GM12878 (cell line): ENCODE measurements around the gene HCFC1. TPM values are rescaled to one million over a fixed set of nuclear protein-coding genes. Genes with fewer than 3 reads are reported as not detected.

Experiments
- ATAC-seq: fragments of 200-7000 bp; cut with Tn5 transposase; 3 replicates; pipeline ENCODE4 v1.9.1; 2020; ENCODE audit warnings: mild to moderate bottlenecking, moderate library complexity
- BruUV-seq: library from RNA; stranded (reverse); fragments of 400-500 nt; replicated peaks from 2 replicates; lab custom pipeline; 2021; lab: Mats Ljungman, UMichigan
- CTCF ChIA-PET: fragments of 300-600 bp; sonication (Branson Sonifier 250); formaldehyde crosslinking; extraction: SDS; loops from one replicate; lab custom pipeline; 2021; ENCODE audit warnings: inconsistent platforms; lab: Yijun Ruan, JAX
- POLR2A ChIA-PET: fragments of 350-600 bp; formaldehyde crosslinking; extraction: SDS; loops from one replicate; lab custom pipeline; 2021; ENCODE audit warnings: inconsistent platforms; lab: Charles Lee
- RAD21 ChIA-PET: fragments of 300-600 bp; sonication (Branson Sonifier 250); formaldehyde crosslinking; loops from one replicate; lab custom pipeline; 2023; ENCODE audit warnings: antibody characterized with exemption; ENCODE audit not compliant: unreplicated experiment; lab: Charles Lee
- SMC1A ChIA-PET: fragments of 300-600 bp; sonication (Branson Sonifier 250); formaldehyde crosslinking; loops from one replicate; lab custom pipeline; 2023; ENCODE audit not compliant: unreplicated experiment, uncharacterized antibody; lab: Charles Lee
- DNase-seq: peaks from one replicate; pipeline ENCODE4 v3.0.0-alpha.2; 2011; ENCODE audit warnings: low read depth, low spot score
- FAIRE-seq: peaks from 3 replicates; lab custom pipeline; 2011; peaks lifted over from hg19 to GRCh38; lab: Jason Lieb, UNC
- H2AFZ ChIP-seq: 2 replicates; pipeline ENCODE4 v1.6.0; 2011; ENCODE audit warnings: low read depth, low read length, control low read depth; ENCODE audit not compliant: control insufficient read depth
- H3K27ac ChIP-seq: 2 replicates; pipeline ENCODE4 v1.5.1; 2011; ENCODE audit warnings: control low read depth; ENCODE audit not compliant: control insufficient read depth, insufficient read depth
- H3K27me3 ChIP-seq, 2 experiments: replicated peaks in 1 of 2; 2 replicates each; pipeline versions ENCODE4 v1.6.0 to v1.6.1; 2011; ENCODE audit warnings: low read length in 1 of 2; ENCODE audit not compliant: control insufficient read depth in 2 of 2, insufficient read depth in 2 of 2
- H3K36me3 ChIP-seq, 2 experiments: 2 replicates each; pipeline ENCODE4 v1.5.1; 2011; ENCODE audit warnings: low read length in 1 of 2; ENCODE audit not compliant: control insufficient read depth in 2 of 2, insufficient read depth in 2 of 2
- H3K4me1 ChIP-seq: 2 replicates; pipeline ENCODE4 v1.6.1; 2011; ENCODE audit warnings: mild to moderate bottlenecking, low read length, moderate library complexity, mixed read lengths; ENCODE audit not compliant: control insufficient read depth, insufficient read depth
- H3K4me2 ChIP-seq: 2 replicates; pipeline ENCODE4 v1.6.0; 2011; ENCODE audit warnings: control low read depth; ENCODE audit not compliant: control insufficient read depth, insufficient read depth
- H3K4me3 ChIP-seq: fragments of 200-600 bp; sonication (generic); 2 replicates; pipeline ENCODE4 v1.5.1; 2016
- H3K79me2 ChIP-seq: 2 replicates; pipeline ENCODE4 v1.6.0; 2011; ENCODE audit warnings: low read length; ENCODE audit not compliant: control insufficient read depth, insufficient read depth
- H3K9ac ChIP-seq: 2 replicates; pipeline ENCODE4 v1.8.0; 2011; ENCODE audit warnings: low read length, control low read depth, mixed read lengths; ENCODE audit not compliant: control insufficient read depth, insufficient read depth
- H3K9me3 ChIP-seq: replicated peaks from 3 replicates; pipeline ENCODE4 v1.5.1; 2011; ENCODE audit warnings: mild to moderate bottlenecking, low read length; ENCODE audit not compliant: control insufficient read depth, insufficient read depth
- H4K20me1 ChIP-seq: 2 replicates; pipeline ENCODE4 v1.6.0; 2011; ENCODE audit not compliant: control insufficient read depth, insufficient read depth
- JUND ChIP-seq: IDR thresholded peaks from 2 replicates; pipeline ENCODE4 v1.6.1; 2012; ENCODE audit warnings: low read depth, mild to moderate bottlenecking, low read length, improper control_type of control experiment, moderate library complexity
- PML ChIP-seq: IDR thresholded peaks from 2 replicates; pipeline ENCODE4 v1.6.1; 2012; ENCODE audit warnings: low read length, inconsistent platforms
- RELA ChIP-seq: fragments of 450-650 bp; IDR thresholded peaks from 2 replicates; pipeline ENCODE4 v1.8.0; 2014; ENCODE audit warnings: borderline replicate concordance; ENCODE audit not compliant: partially characterized antibody
- RUNX3 ChIP-seq: IDR thresholded peaks from 2 replicates; pipeline ENCODE4 v1.6.1; 2012; ENCODE audit warnings: low read length, inconsistent platforms
- STAT1 ChIP-seq: fragments of 450-650 bp; conservative IDR thresholded peaks from 2 replicates; pipeline ENCODE4 v1.6.1; 2014; ENCODE audit warnings: antibody characterized with exemption, mild to moderate bottlenecking
- ZBED1 ChIP-seq: IDR thresholded peaks from 2 replicates; pipeline ENCODE4 v1.6.1; 2016; ENCODE audit warnings: borderline replicate concordance
- WGBS: methylation state at CpG from one replicate; pipeline ENCODE4 v1.1.6; 2016; ENCODE audit warnings: low lambda C conversion rate; ENCODE audit not compliant: insufficient replicate concordance, insufficient coverage; ENCODE audit errors: missing lambda C conversion rate; 5-methylcytosine and 5-hydroxymethylcytosine counted together
- in situ Hi-C: fragments of 300-500 bp; cut with MboI; formaldehyde crosslinking; loops from 9 replicates; pipeline ENCODE4 v1.14.3; 2018; ENCODE audit warnings: mixed read lengths
- intact Hi-C: fragments of 100-400 bp; cut with micrococcal nuclease; formaldehyde crosslinking; loops from one replicate; pipeline ENCODE4 v1.14.2; 2022; ENCODE audit not compliant: unreplicated experiment
- polyA plus RNA-seq, 11 experiments: library from polyadenylated mRNA; depleted of rRNA in 4 of 11; unstranded in 6 of 11; stranded (reverse) in 5 of 11; fragments of >200 nt; fragmentation: Nextera tagmentation in 4 of 11; fragmentation: Illumina TruSeq in 1 of 11; extraction: Ambion mirVana in 4 of 11; extraction: Trizol in 1 of 11; gene quantifications; 1 replicate in 1 of 11; 2 replicates in 10 of 11; pipeline versions ENCODE4 v1.2.1 to v1.2.3, GENCODE V29; 2011 to 2016; ENCODE audit warnings: inconsistent platforms in 2 of 11, missing spikeins in 2 of 11, low read depth in 1 of 11
- total RNA-seq, 4 experiments: library from RNA; depleted of rRNA in 3 of 4; stranded (reverse); fragments of >200 nt in 3 of 4; fragmentation: Illumina TruSeq in 1 of 4; extraction: Trizol in 1 of 4; gene quantifications; 2 replicates each; pipeline versions ENCODE4 v1.2.1 to v1.2.3, GENCODE V29; 2013 to 2021
- TF ChIP-seq, protein P1 (sequence below): IDR thresholded peaks from 2 replicates; pipeline ENCODE4 v1.6.1; 2012; ENCODE audit warnings: low read length, inconsistent platforms

The HCFC1 gene
- total and polyA plus RNA-seq, 10 of the 15 experiments (the other 5 are each of a cell fraction or from before 2014, with no cell fraction given): 3.9 to 92.7 (median 23.5) TPM

DNA sequence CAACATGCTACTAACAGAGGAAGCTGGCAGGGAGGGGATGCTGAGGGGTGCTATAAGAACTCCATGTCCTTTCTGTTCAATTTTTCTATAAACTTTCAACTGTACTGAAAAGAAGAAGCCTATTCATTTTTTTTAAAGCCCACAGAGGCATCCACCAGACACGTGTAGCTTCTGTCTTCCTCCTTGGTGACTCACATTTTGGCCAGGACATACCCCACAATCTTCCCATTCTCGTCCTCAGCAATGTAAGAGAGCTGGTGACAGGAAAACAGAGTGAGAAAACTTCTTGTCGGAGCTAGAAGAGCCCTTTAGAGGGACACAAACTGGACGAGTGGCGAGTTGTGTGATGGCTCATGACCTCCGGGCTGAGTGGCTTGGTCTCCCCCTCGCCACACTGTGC, 37.9 kb downstream of the HCFC1 start:
- Histone ChIP-seq H3K27ac (no peak overlapping the region), H3K79me2 (peaks cover 13% of the 10 kb centered on the region), H3K9me3 (no peaks in the 10 kb centered on the region), H2AFZ (no peak overlapping the region), H3K36me3 (peaks cover 0 to 2% of the 10 kb centered on the region in 2 experiments; a peak in 3 of 4 replicates), H3K4me3 (peak overlapping the region; percentile 90), H3K4me1 (no peaks in the 10 kb centered on the region; the same call in 1 of the 2 replicates), H3K9ac (peak overlapping the region; percentile 71), H4K20me1 (no peaks in the 10 kb centered on the region), H3K27me3 (no peaks in the 10 kb centered on the region), H3K4me2 (peak overlapping the region; percentile 77)
- FAIRE-seq (no peak), ATAC-seq (no peak), DNase-seq (no peak)
- 24% methylated on average over 7 of the region's 7 CpGs for WGBS
- TF ChIP-seq STAT1: no peak
- TF ChIP-seq, protein P1, sequence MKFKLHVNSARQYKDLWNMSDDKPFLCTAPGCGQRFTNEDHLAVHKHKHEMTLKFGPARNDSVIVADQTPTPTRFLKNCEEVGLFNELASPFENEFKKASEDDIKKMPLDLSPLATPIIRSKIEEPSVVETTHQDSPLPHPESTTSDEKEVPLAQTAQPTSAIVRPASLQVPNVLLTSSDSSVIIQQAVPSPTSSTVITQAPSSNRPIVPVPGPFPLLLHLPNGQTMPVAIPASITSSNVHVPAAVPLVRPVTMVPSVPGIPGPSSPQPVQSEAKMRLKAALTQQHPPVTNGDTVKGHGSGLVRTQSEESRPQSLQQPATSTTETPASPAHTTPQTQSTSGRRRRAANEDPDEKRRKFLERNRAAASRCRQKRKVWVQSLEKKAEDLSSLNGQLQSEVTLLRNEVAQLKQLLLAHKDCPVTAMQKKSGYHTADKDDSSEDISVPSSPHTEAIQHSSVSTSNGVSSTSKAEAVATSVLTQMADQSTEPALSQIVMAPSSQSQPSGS: no peak
- TF ChIP-seq RUNX3: no peak
- no peak for TF ChIP-seq RELA
- TF ChIP-seq JUND: no peak
- no peak for TF ChIP-seq PML
- TF ChIP-seq ZBED1: no peak
- in situ Hi-C loops (loop anchor here (5.0 kb wide), 1 partner anchor 439 kb away; the partner anchor contains the start of gene FLNA), intact Hi-C loops (no loop called here)
- BruUV-seq: no TSS peak
- POLR2A ChIA-PET: interaction anchor here (1.6 kb wide), 1 partner anchor 9 kb away, joined by 6 read pairs; no protein-coding TSS in a partner anchor
- RAD21 ChIA-PET: interaction anchor here (1.6 kb wide), 1 partner anchor 48 kb away, joined by 3 read pairs; no protein-coding TSS in a partner anchor
- SMC1A ChIA-PET: interaction anchor here (1.0 to 1.6 kb wide), 3 partner anchors 8 to 35 kb away, joined by 3 to 4 read pairs (median 4); no protein-coding TSS in a partner anchor
- CTCF ChIA-PET: interaction anchor here (1.0 to 4.4 kb wide), 4 partner anchors 9 to 19 kb away, joined by 3 to 28 read pairs (median 4); no protein-coding TSS in a partner anchor
